GM18909 (cell line): ENCODE results near the gene PAFAH1B1.

Experiments
- ATAC-seq: cut with Tn5 transposase; IDR thresholded peaks from one replicate; pipeline ENCODE4 v1.9.1; 2021; ENCODE audit warnings: mild to moderate bottlenecking; ENCODE audit not compliant: unreplicated experiment, poor library complexity

The PAFAH1B1 gene

GRCh38 chr17:2700491-2701141 is 107.2 kb downstream of the PAFAH1B1 start:
- no peak for ATAC-seq

- no peak for ATAC-seq
Measured at GRCh38 chr17:2701161-2701995, 107.9 kb downstream of the PAFAH1B1 start.

DNA sequence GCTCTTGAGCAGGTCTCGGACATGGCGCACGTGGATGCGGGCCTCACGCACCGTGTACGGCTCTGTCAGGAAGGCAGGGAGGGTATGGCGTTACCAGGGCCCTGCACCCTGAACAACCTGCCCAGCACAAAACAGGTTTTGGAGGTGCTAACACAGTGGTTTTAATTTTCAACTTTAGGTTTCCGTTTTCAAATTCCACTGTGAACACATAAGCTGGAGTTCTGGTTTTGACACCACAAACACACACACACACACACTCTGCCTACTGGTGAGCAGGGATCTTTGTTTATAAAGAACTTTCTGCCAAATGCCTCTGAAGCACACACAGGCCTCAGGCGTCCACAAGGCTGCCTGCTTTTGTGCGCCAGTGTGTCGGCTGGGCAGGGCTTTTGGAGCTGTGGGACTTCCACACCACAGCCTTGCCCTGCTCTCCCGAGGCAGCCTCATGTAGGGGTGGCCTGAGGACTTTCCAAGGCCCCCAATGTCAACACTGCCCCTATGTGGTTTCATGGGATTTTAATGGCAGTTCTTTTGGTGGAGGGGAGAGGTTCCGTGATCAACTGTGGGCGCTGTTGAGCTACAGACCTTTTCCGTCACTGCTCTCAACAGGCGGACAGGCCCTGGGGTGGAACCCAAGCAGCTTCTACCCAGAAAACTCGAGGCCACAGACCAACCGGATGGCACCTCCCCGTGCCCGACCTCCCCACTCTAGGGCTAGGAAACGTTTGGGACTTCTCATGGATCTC is 108.7 kb downstream of the PAFAH1B1 start:
- no peak for ATAC-seq

- ATAC-seq = no peak
Measured at GRCh38 chr17:2703181-2703580, 109.7 kb downstream of the PAFAH1B1 start.

GRCh38 chr17:2703606-2704005 is 110.2 kb downstream of the PAFAH1B1 start:
- no peak for ATAC-seq

GRCh38 chr17:2704031-2704889 is 110.8 kb downstream of the PAFAH1B1 start:
- no peak for ATAC-seq

GRCh38 chr17:2704890-2705248 is 111.4 kb downstream of the PAFAH1B1 start:
- no peak for ATAC-seq

DNA sequence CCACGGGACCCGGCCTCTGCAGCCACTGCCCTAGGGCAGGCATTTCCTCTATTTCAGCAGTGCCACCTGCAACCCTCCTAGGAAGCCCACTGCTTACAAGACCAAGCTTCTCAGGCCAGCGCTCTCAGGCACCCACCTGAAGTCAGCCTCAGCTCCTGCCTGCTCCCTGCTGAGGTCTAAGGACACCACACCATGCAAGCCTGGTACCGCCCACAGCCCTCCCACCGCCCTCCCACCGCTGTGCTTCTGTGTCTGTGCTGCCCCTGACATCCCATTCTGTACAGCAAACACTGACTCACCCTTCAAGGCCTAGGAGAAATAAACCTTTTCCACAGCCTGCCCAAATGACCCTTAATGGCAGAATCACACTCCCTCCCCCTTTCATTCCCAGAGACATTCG is 111.8 kb downstream of the PAFAH1B1 start:
- no peak for ATAC-seq

DNA sequence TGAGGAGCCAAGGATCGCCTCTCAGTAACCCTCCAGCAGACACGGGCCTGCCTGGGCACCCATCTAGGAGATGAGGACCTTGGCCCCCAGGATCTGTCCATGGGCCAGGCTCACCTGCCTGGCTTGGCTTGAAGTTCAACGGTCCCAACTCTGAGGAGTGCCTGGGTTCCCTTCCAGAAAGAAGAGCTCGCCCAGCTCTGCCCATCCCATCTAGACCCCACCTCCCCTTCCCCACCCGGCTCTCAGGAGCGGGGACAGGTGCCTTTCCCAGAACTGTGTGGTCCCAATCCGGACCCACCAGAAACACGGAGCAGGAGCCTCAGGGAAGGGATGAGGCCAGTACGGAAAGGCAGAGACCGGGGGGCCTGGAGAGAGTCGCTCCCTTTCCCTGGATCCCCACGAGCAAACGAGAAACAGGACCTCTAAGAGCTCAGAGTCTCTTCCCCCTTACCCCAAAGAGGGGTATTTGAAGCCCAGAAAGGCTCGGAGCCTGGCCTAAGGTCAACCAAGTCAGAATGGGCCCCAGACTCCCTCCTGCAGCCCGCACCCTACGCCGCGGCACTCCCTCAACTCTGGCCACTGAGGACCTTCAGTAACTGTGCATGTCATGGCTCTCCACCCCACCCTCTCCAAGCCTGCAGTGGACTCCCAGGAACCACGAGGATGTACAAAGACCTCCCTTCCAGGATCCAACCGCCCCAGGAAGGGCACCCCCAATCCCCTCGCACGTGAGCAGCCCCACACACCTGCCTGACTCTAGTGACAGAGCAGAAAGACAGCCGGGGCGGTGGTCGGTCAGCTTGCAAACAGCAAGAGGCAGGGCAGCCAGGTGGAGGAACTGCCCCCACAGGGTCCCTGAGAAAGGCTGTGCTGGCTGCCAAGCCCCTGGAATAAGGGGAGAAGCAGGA is 112.7 kb downstream of the PAFAH1B1 start:
- ATAC-seq = no peak

- no peak for ATAC-seq
Measured at GRCh38 chr17:2706911-2707510, 113.6 kb downstream of the PAFAH1B1 start.

GRCh38 chr17:2707721-2708584 is 114.5 kb downstream of the PAFAH1B1 start:
- no peak for ATAC-seq

DNA sequence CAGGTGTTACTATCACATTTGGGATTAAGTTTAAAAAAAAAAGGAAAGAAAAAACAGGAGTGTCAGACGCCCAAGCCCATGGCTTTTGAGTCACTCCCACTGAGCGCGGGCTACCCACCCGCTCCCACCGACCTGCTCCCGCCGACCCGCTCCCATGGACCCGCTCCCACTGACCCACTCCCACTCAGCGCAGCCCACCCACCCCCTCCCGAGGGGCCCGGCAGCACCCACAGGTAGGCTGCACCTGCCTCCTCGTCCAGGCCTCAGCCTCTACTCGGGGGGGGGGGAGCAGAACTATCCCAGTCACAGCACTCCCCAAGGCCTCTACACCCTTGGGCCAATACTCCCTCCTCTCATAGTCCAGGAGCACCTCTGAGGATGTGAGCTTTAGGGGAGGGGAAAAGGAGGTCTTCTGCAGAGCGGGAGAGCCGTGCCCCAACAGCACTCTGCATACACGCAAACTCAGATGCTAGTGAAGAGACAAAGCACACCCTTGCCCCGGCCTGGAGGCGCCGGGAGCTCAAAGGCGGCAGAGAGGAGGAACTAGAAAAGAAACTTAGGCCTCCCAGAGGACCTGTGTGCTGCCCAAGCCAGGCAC is 115.2 kb downstream of the PAFAH1B1 start:
- ATAC-seq = no peak

- no peak for ATAC-seq
Measured at GRCh38 chr17:2709183-2709661, 115.8 kb downstream of the PAFAH1B1 start.

DNA sequence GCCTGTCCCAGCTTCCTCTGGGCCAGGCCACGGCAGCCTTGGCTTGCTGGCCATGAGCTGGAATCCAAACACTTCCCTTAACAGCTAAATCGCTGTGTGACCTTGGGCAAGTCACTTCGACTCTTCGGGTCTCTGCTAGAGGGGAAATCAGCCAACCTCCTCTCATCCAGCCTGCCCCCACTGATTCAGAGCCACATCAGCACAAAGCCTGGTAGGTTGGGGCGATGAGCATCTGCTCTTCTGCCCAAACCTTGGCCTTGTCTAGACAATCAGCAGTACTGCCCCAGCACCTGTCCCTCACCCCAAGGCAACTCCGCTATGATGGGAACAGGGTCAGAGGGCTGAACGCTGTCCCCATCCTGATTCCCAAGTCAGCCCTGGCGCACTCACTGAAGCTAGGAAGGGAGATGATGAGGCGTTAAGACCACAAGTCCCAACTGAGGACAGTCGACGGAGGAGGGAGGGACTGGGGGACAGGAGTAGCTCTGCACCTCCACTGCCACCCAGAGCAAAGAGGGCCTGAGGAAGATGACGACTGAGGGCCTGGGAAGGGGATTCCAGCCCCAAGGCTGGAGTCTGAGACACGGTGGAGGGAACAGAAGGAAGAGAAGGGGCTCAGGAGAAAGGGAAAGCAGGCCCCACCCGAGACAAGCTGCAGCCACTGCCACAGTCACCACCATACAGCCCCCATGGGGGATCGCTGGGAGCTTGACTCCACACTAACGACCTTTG is 116.8 kb downstream of the PAFAH1B1 start:
- ATAC-seq = no peak

GRCh38 chr17:2710803-2711607 is 117.6 kb downstream of the PAFAH1B1 start:
- ATAC-seq = peak; percentile 22
